Motor neuron (in vitro differentiated cells): ENCODE data around the gene SNRNP35. TPM values are rescaled to one million over a fixed set of nuclear protein-coding genes. Genes with fewer than 3 reads are reported as not detected.
A peak's percentile ranks its signal among the peaks of the same experiment; 100 is the strongest.
"Not testable (repeated sequence)": the region's sequence is repeated elsewhere in the genome, so short reads cannot be mapped to it uniquely, and the experiment has no call there.

Experiments used
- ATAC-seq, 8 experiments: fragments of 200-7000 bp; cut with Tn5 transposase; replicated peaks in 6 of 8; 2 replicates each; pipeline ENCODE4 v1.8.0; 2021; ENCODE audit warnings: mild to moderate bottlenecking in 8 of 8, moderate library complexity in 8 of 8
- H3K27ac ChIP-seq, 2 donors: fragments of 250-450 bp; sonication (Bioruptor Pico); 2 replicates each; pipeline ENCODE4 v1.9.0; 2021; ENCODE audit warnings: antibody characterized with exemption in 2 of 2, mild to moderate bottlenecking in 2 of 2, moderate library complexity in 1 of 2
- H3K4me1 ChIP-seq, 2 donors: fragments of 250-450 bp; sonication (Bioruptor Pico); replicated peaks in 1 of 2; 2 replicates each; pipeline ENCODE4 v1.6.1; 2021; ENCODE audit warnings: antibody characterized with exemption in 2 of 2, mild to moderate bottlenecking in 2 of 2, moderate library complexity in 1 of 2
- H3K4me3 ChIP-seq, 5 donors: fragments of 250-450 bp; sonication (Bioruptor Pico); 2 replicates each; pipeline ENCODE4 v1.9.0; 2021; ENCODE audit warnings: antibody characterized with exemption in 5 of 5, mild to moderate bottlenecking in 5 of 5, moderate library complexity in 4 of 5
- WGBS, 10 experiments: fragments of 450-650 bp; shearing (Covaris generic); methylation state at CpG; one replicate each; pipeline ENCODE4 v1.0.0; 2022; 5-methylcytosine and 5-hydroxymethylcytosine counted together
- in situ Hi-C, 9 experiments: fragments of 400-800 bp; cut with MboI; loops; one replicate each; pipeline ENCODE4 v1.15.0; 2021; ENCODE audit warnings: low sequenced_read_pairs in 9 of 9, low pct_unique_long_range_greater_than_20kb in 2 of 9; ENCODE audit not compliant: unreplicated experiment in 9 of 9
- total RNA-seq, 8 experiments: library from RNA; unstranded; fragments of 300-600 nt; gene quantifications; 2 replicates each; pipeline versions ENCODE4 v1.2.3 to v1.2.4, GENCODE V29; 2022

Gene SNRNP35
- total RNA-seq, 8 experiments from 2014 or later = 15.7 to 38.5 (median 23.7) TPM

- Histone ChIP-seq H3K27ac (no peak overlapping the region), H3K4me1 (peaks cover 0 to 7% of the 10 kb centered on the region in 2 donors), H3K4me3 (no peak overlapping the region)
- in situ Hi-C loops = no loop called here
- WGBS, 10 experiments = 83 to 100% (median 100%) methylated on average over 1 to 10 of the region's 16 CpGs; no CpG with 5 or more reads in 5 of the 10 experiments
- ATAC-seq = no peak
Measured at GRCh38 chr12:123499332-123499731, 41.4 kb downstream of the SNRNP35 start.

GRCh38 chr12:123502163-123502704, 44.3 kb downstream of the SNRNP35 start:
- Histone ChIP-seq H3K4me1 (peaks cover 0 to 7% of the 10 kb centered on the region in 2 donors), H3K27ac (peak overlapping the region in 1 of 2 donors; percentile 69), H3K4me3 (no peak overlapping the region)
- 7 to 93% (median 29%) methylated on average over 2 to 11 of the region's 12 CpGs; no CpG with 5 or more reads in 1 of the 10 experiments for WGBS, 10 experiments
- in situ Hi-C loops = no loop called here
- ATAC-seq = peak in 5 of 8 experiments; percentile 42 to 88 (median 76)

GRCh38 chr12:123506059-123506842, 48.3 kb downstream of the SNRNP35 start:
- no peak for ATAC-seq
- WGBS, 10 experiments = 80 to 100% (median 80%) methylated on average over 1 to 3 of the region's 17 CpGs; no CpG with 5 or more reads in 3 of the 10 experiments
- Histone ChIP-seq H3K27ac (no peak overlapping the region), H3K4me3 (no peak overlapping the region), H3K4me1 (peaks cover 0 to 7% of the 10 kb centered on the region in 2 donors)
- in situ Hi-C loops = no loop called here

GRCh38 chr12:123506843-123507236, 48.9 kb downstream of the SNRNP35 start:
- Histone ChIP-seq H3K4me1 (peaks cover 0 to 6% of the 10 kb centered on the region in 2 donors), H3K4me3 (no peak overlapping the region), H3K27ac (no peak overlapping the region)
- in situ Hi-C loops = no loop called here
- 100% methylated on average over 1 to 2 of the region's 6 CpGs; no CpG with 5 or more reads in 6 of the 10 experiments for WGBS, 10 experiments
- ATAC-seq = no peak

GRCh38 chr12:123512838-123513665, 55.1 kb downstream of the SNRNP35 start:
- in situ Hi-C loops = no loop called here
- WGBS, 10 experiments = 69 to 100% (median 88%) methylated on average over 1 to 5 of the region's 26 CpGs; no CpG with 5 or more reads in 4 of the 10 experiments
- Histone ChIP-seq H3K4me1 (no peaks in the 10 kb centered on the region), H3K27ac (peak overlapping the region in 1 of 2 donors; percentile 44), H3K4me3 (no peak overlapping the region)
- no peak for ATAC-seq

GRCh38 chr12:123513805-123514204, 55.9 kb downstream of the SNRNP35 start:
- in situ Hi-C loops = no loop called here
- Histone ChIP-seq H3K4me1 (no peaks in the 10 kb centered on the region), H3K27ac (peak overlapping the region in 1 of 2 donors; percentile 44), H3K4me3 (no peak overlapping the region)
- WGBS, 10 experiments = 58 to 100% (median 94%) methylated on average over 4 to 9 of the region's 13 CpGs; no CpG with 5 or more reads in 4 of the 10 experiments
- no peak for ATAC-seq

- H3K4me1 ChIP-seq, ATAC-seq, H3K4me3 ChIP-seq, H3K27ac ChIP-seq, in situ Hi-C loops: not testable (repeated sequence)
- 83 to 100% (median 100%) methylated on average over 1 of the region's 1 CpG; no CpG with 5 or more reads in 5 of the 10 experiments for WGBS, 10 experiments
Measured at GRCh38 chr12:123514582-123515221, 56.8 kb downstream of the SNRNP35 start.

GRCh38 chr12:123516216-123516780, 58.4 kb downstream of the SNRNP35 start:
- no peaks in the 10 kb centered on the region for H3K4me1 ChIP-seq
- 79 to 100% (median 90%) methylated on average over 1 to 8 of the region's 11 CpGs; no CpG with 5 or more reads in 1 of the 10 experiments for WGBS, 10 experiments
- no peak for ATAC-seq
- in situ Hi-C loops = no loop called here
- no peak overlapping the region for H3K4me3 ChIP-seq
- no peak overlapping the region for H3K27ac ChIP-seq

Other genes with a start within 250 kb of the SNRNP35 start
- gene MPHOSPH9, start 225.0 kb upstream of the SNRNP35 start, total RNA-seq = 10 to 100 TPM; 24.8 to 88.3 (median 35.8) TPM
- 10 to 100 TPM; 11.8 to 28.1 (median 19.0) TPM for gene MTRFR, start 224.7 kb upstream of the SNRNP35 start, total RNA-seq
- gene CDK2AP1, start 186.3 kb upstream of the SNRNP35 start, total RNA-seq = 100 to 1,000 TPM in 5 of 8 experiments, 10 to 100 TPM in 3; 36.8 to 189 (median 113) TPM
- gene SBNO1, start 93.3 kb upstream of the SNRNP35 start, total RNA-seq = 10 to 100 TPM; 24.8 to 45.4 (median 31.3) TPM
- gene KMT5A, start 74.0 kb upstream of the SNRNP35 start, total RNA-seq = 10 to 100 TPM; 25.2 to 64.6 (median 39.2) TPM
- gene RILPL2, start 21.5 kb upstream of the SNRNP35 start, total RNA-seq = 1 to 10 TPM in 4 of 8 experiments, under 1 TPM in 4; 0.37 to 5.9 (median 1.9) TPM
- 10 to 100 TPM in 7 of 8 experiments, 1 to 10 TPM in 1; 7.4 to 23.2 (median 13.0) TPM for gene RILPL1, start 75.6 kb downstream of the SNRNP35 start, total RNA-seq
- gene TMED2, start 126.4 kb downstream of the SNRNP35 start, total RNA-seq = 100 to 1,000 TPM in 7 of 8 experiments, 10 to 100 TPM in 1; 85.4 to 168 (median 129) TPM
- 10 to 100 TPM; 16.1 to 41.4 (median 24.0) TPM for gene DDX55, start 144.0 kb downstream of the SNRNP35 start, total RNA-seq
- gene EIF2B1, start 175.5 kb downstream of the SNRNP35 start, total RNA-seq = 10 to 100 TPM; 27.9 to 52.2 (median 40.9) TPM
- 10 to 100 TPM; 18.8 to 56.6 (median 28.2) TPM for gene GTF2H3, start 175.7 kb downstream of the SNRNP35 start, total RNA-seq
- 10 to 100 TPM in 3 of 8 experiments, 1 to 10 TPM in 5; 2.4 to 33.3 (median 9.6) TPM for gene TCTN2, start 213.0 kb downstream of the SNRNP35 start, total RNA-seq